B cell (primary cell): ENCODE measurements around the gene CDHR2. TPM values are rescaled to one million over a fixed set of nuclear protein-coding genes. Genes with fewer than 3 reads are reported as not detected.

ENCODE experiments used
- ATAC-seq: fragments of 200-7000 bp; cut with Tn5 transposase; one replicate; pipeline ENCODE4 v1.10.0; 2021; ENCODE audit warnings: low read depth, mild to moderate bottlenecking, moderate number of reproducible peaks, moderate library complexity
- CTCF ChIA-PET: fragments of 350-600 bp; sonication (Branson Sonifier 250); formaldehyde crosslinking; loops from one replicate; lab custom pipeline; 2021; ENCODE audit warnings: antibody characterized with exemption, inconsistent platforms; lab: Charles Lee
- POLR2A ChIA-PET: fragments of 350-600 bp; sonication (Branson Sonifier 250); formaldehyde crosslinking; loops from one replicate; lab custom pipeline; 2021; ENCODE audit warnings: antibody characterized with exemption; lab: Charles Lee
- DNase-seq: peaks from one replicate; pipeline ENCODE4 v3.0.0; 2013
- H2AFZ ChIP-seq: 2 replicates; pipeline ENCODE4 v1.6.1; 2012; ENCODE audit warnings: mild to moderate bottlenecking, low read depth, low read length; ENCODE audit not compliant: insufficient read depth, poor library complexity, severe bottlenecking
- H3K27ac ChIP-seq, 2 donors: 1 replicate in 1 of 2; 2 replicates in 1 of 2; pipeline ENCODE4 v1.5.1; 2012 to 2013; ENCODE audit warnings: low read length in 2 of 2, mild to moderate bottlenecking in 2 of 2, moderate library complexity in 1 of 2
- H3K27me3 ChIP-seq, 4 experiments: fragments of 200-600 bp in 1 of 4; sonication (generic) in 1 of 4; replicated peaks in 1 of 4; 1 replicate in 2 of 4; 2 replicates in 2 of 4; pipeline versions ENCODE4 v1.6.1 to v1.7.0; 2013 to 2016; ENCODE audit warnings: low read length in 3 of 4, mild to moderate bottlenecking in 2 of 4, mixed read lengths in 1 of 4, moderate library complexity in 1 of 4; ENCODE audit not compliant: insufficient read depth in 4 of 4, control insufficient read depth in 3 of 4; ENCODE audit errors: control extremely low read depth in 1 of 4
- H3K36me3 ChIP-seq, 2 experiments: replicated peaks in 1 of 2; 1 replicate in 1 of 2; 2 replicates in 1 of 2; pipeline versions ENCODE4 v1.6.1 to v1.7.1; 2013; ENCODE audit warnings: low read length in 1 of 2; ENCODE audit not compliant: insufficient read depth in 2 of 2, control insufficient read depth in 1 of 2; ENCODE audit errors: control extremely low read depth in 1 of 2, extremely low read depth in 1 of 2
- H3K4me1 ChIP-seq, 2 donors: fragments of 200-600 bp in 1 of 2; sonication (generic) in 1 of 2; 1 replicate in 1 of 2; 2 replicates in 1 of 2; pipeline versions ENCODE4 v1.5.1 to v1.6.1; 2013 to 2017; ENCODE audit warnings: low read length in 2 of 2; ENCODE audit not compliant: control insufficient read depth in 2 of 2, insufficient read depth in 2 of 2
- H3K4me2 ChIP-seq: replicated peaks from 2 replicates; pipeline ENCODE3; 2012; ENCODE audit warnings: mild to moderate bottlenecking, low read depth, low read length; ENCODE audit not compliant: poor library complexity, severe bottlenecking
- H3K4me3 ChIP-seq, 5 experiments: fragments of 200-600 bp in 1 of 5; sonication (generic) in 1 of 5; 1 replicate in 3 of 5; 2 replicates in 2 of 5; pipeline versions ENCODE4 v1.5.1 to v1.7.0; 2011 to 2016; ENCODE audit warnings: low read length in 4 of 5, mild to moderate bottlenecking in 4 of 5, low read depth in 2 of 5, control low read depth in 1 of 5, moderate library complexity in 1 of 5; ENCODE audit not compliant: insufficient read depth in 1 of 5; ENCODE audit errors: control extremely low read depth in 1 of 5, extremely low read depth in 1 of 5
- H3K79me2 ChIP-seq: fragments of 200-600 bp; sonication (generic); one replicate; pipeline ENCODE4 v1.6.0; 2016; ENCODE audit warnings: low read length; ENCODE audit not compliant: control insufficient read depth, insufficient read depth
- H3K9ac ChIP-seq: fragments of 200-600 bp; sonication (generic); 2 replicates; pipeline ENCODE4 v1.6.1; 2017; ENCODE audit warnings: mild to moderate bottlenecking, low read length, moderate library complexity
- H3K9me3 ChIP-seq, 3 donors: one replicate each; pipeline versions ENCODE4 v1.6.1 to v1.7.1; 2013; ENCODE audit warnings: low read length in 2 of 3; ENCODE audit not compliant: control insufficient read depth in 2 of 3, insufficient read depth in 1 of 3; ENCODE audit errors: control extremely low read depth in 1 of 3
- H4K20me1 ChIP-seq: 2 replicates; pipeline ENCODE4 v1.6.0; 2012; ENCODE audit warnings: mild to moderate bottlenecking, low read length; ENCODE audit not compliant: insufficient read depth, control insufficient read depth, poor library complexity, severe bottlenecking
- H3K27ac Mint-ChIP-seq: one replicate; pipeline ENCODE4 v1.8.0; 2021; ENCODE audit warnings: mixed read lengths
- H3K27me3 Mint-ChIP-seq: one replicate; pipeline ENCODE4 v1.8.0; 2021; ENCODE audit warnings: mixed read lengths
- H3K4me1 Mint-ChIP-seq: one replicate; pipeline ENCODE4 v1.8.0; 2021; ENCODE audit warnings: mixed read lengths
- H3K4me3 Mint-ChIP-seq: one replicate; pipeline ENCODE4 v1.8.0; 2021; ENCODE audit warnings: mixed read lengths
- H3K9me3 Mint-ChIP-seq: one replicate; pipeline ENCODE4 v1.8.0; 2022; ENCODE audit warnings: mixed read lengths; ENCODE audit not compliant: insufficient read depth
- EZH2 ChIP-seq: IDR thresholded peaks from 2 replicates; pipeline ENCODE4 v1.6.1; 2012; ENCODE audit warnings: borderline replicate concordance, low read depth, mild to moderate bottlenecking, moderate library complexity, low read length; ENCODE audit not compliant: insufficient read depth, poor library complexity, severe bottlenecking
- WGBS: methylation state at CpG from one replicate; pipeline ENCODE4 v1.1.5; 2013; ENCODE audit warnings: missing lambda C conversion rate; ENCODE audit not compliant: insufficient coverage; 5-methylcytosine and 5-hydroxymethylcytosine counted together
- intact Hi-C: fragments of 100-400 bp; cut with micrococcal nuclease; formaldehyde crosslinking; loops from one replicate; pipeline ENCODE4 v1.10.0; 2022
- polyA plus RNA-seq: library from polyadenylated mRNA; depleted of rRNA; stranded (reverse); fragments of >200 nt; gene quantifications from 2 replicates; pipeline ENCODE4 v1.2.3, GENCODE V29; 2012
- total RNA-seq, 2 donors: library from RNA; stranded (reverse); fragments of 120-200 nt in 1 of 2; gene quantifications; 1 replicate in 1 of 2; 2 replicates in 1 of 2; pipeline versions ENCODE4 v1.2.3 to v1.2.4, GENCODE V29; 2013 to 2022
- TF ChIP-seq, protein P1 (sequence below): fragments of 200-600 bp; IDR thresholded peaks from one replicate; pipeline ENCODE4 v1.8.0; 2022; ENCODE audit warnings: antibody characterized with exemption, mild to moderate bottlenecking

CDHR2 gene
- total and polyA plus RNA-seq, 2 donors (not counting 1 experiment from before 2014, with no cell fraction given), result 0.25 to 1.7 TPM

DNA sequence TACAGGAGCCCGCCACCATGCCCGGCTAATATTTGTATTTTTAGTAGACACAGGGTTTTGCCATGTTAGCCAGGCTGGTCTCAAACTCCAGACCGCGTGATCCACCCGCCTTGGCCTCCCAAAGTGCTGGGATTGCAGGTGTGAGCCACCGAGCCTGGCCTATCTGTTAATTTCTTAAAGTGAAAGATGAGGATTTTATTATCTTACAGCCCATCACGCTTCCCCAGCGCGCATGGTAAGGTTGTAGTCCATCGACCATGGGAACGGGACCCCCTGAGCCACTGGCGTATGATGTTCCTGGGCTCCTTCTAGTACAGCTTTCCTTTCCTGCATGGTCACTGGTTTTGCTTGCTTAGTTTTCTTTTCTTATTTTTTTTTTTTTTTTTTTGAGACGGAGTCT is 8.7 kb downstream of the CDHR2 start:
- H3K9me3 ChIP-seq, result peaks cover 0 to 6% (median 0%) of the 10 kb centered on the region in 3 donors
- intact Hi-C loops, result no loop called here
- 94% methylated on average over 7 of the region's 13 CpGs for WGBS

DNA sequence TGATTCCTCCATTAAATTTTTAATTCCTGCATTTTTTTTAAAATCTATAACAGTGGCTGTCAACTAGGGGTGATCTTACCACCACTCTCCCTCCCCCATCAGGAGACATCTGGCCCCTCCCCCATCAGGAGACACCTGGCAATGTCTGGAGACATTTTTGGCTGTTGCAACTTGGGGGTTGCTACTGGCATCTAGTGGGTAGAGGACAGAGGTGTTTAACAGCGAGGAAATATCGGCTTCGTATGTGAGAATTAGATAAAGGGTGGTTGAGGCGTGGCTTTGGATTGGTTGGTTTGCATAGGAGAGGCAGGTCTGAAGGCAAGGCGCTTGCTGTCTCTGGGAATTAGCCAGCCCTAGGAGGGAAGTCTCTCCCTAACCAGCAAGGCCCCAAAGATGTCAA is 10.5 kb downstream of the CDHR2 start:
- H3K4me3 Mint-ChIP-seq, result no peak overlapping the region
- POLR2A ChIA-PET, result no interaction called here
- no peak overlapping the region for H3K27ac Mint-ChIP-seq
- H3K27me3 ChIP-seq, result peaks cover 0 to 9% (median 0%) of the 10 kb centered on the region in 4 experiments
- WGBS, result 2% methylated on average over 4 of the region's 5 CpGs
- H2AFZ ChIP-seq, result no peak overlapping the region
- no peaks in the 10 kb centered on the region for H3K9me3 Mint-ChIP-seq
- no peaks in the 10 kb centered on the region for H4K20me1 ChIP-seq
- H3K4me2 ChIP-seq, result no peak overlapping the region
- H3K27me3 Mint-ChIP-seq, result peaks cover 27% of the 10 kb centered on the region
- H3K27ac ChIP-seq, result no peak overlapping the region
- H3K9ac ChIP-seq, result no peak overlapping the region
- H3K9me3 ChIP-seq, result peaks cover 0 to 6% (median 0%) of the 10 kb centered on the region in 3 donors
- peaks cover 3% of the 10 kb centered on the region for H3K4me1 Mint-ChIP-seq
- H3K79me2 ChIP-seq, result no peaks in the 10 kb centered on the region
- CTCF ChIA-PET, result no interaction called here
- no peaks in the 10 kb centered on the region for H3K36me3 ChIP-seq
- TF ChIP-seq EZH2, result no peak
- TF ChIP-seq, protein P1, sequence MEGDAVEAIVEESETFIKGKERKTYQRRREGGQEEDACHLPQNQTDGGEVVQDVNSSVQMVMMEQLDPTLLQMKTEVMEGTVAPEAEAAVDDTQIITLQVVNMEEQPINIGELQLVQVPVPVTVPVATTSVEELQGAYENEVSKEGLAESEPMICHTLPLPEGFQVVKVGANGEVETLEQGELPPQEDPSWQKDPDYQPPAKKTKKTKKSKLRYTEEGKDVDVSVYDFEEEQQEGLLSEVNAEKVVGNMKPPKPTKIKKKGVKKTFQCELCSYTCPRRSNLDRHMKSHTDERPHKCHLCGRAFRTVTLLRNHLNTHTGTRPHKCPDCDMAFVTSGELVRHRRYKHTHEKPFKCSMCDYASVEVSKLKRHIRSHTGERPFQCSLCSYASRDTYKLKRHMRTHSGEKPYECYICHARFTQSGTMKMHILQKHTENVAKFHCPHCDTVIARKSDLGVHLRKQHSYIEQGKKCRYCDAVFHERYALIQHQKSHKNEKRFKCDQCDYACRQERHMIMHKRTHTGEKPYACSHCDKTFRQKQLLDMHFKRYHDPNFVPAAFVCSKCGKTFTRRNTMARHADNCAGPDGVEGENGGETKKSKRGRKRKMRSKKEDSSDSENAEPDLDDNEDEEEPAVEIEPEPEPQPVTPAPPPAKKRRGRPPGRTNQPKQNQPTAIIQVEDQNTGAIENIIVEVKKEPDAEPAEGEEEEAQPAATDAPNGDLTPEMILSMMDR, result no peak
- ATAC-seq (peak; percentile 58), DNase-seq (peak; percentile 51)
- no peaks in the 10 kb centered on the region for H3K4me1 ChIP-seq
- intact Hi-C loops, result no loop called here
- no peak overlapping the region for H3K4me3 ChIP-seq

More for the DNA sequence above, 8.7 kb downstream of the CDHR2 start:
- ATAC-seq, result no peak
- no peak overlapping the region for H3K27ac Mint-ChIP-seq
- ChIA-PET CTCF (interaction anchor here (0.7 to 1.6 kb wide), 3 partner anchors 102 to 739 kb away, joined by 3 read pairs; partner anchors contain the start of gene KIAA1191), POLR2A (interaction anchor here (0.5 to 0.7 kb wide), 2 partner anchors 46 to 142 kb away, joined by 3 to 7 read pairs; partner anchors contain the start of gene CLTB)
- no peaks in the 10 kb centered on the region for H3K9me3 Mint-ChIP-seq
- peaks cover 26% of the 10 kb centered on the region for H3K27me3 Mint-ChIP-seq
- Histone ChIP-seq H3K27me3 (peaks cover 0 to 18% (median 0%) of the 10 kb centered on the region in 4 experiments), H3K36me3 (no peaks in the 10 kb centered on the region), H3K4me3 (no peak overlapping the region), H3K9ac (no peak overlapping the region), H4K20me1 (no peaks in the 10 kb centered on the region), H3K27ac (no peak overlapping the region), H3K79me2 (no peaks in the 10 kb centered on the region), H3K4me1 (no peaks in the 10 kb centered on the region), H2AFZ (no peak overlapping the region), H3K4me2 (no peak overlapping the region)
- H3K4me3 Mint-ChIP-seq, result no peak overlapping the region
- DNase-seq, result no peak
- TF ChIP-seq, protein P1, result no peak
- no peak for TF ChIP-seq EZH2
- H3K4me1 Mint-ChIP-seq, result peaks cover 5% of the 10 kb centered on the region
